Islet precursor cell (in vitro differentiated cells): ENCODE results near the gene CHRFAM7A.
A peak's percentile ranks its signal among the peaks of the same experiment; 100 is the strongest.
"Not testable (repeated sequence)": the region's sequence is repeated elsewhere in the genome, so short reads cannot be mapped to it uniquely, and the experiment has no call there.

Experiments used
- DNase-seq: peaks from one replicate; pipeline ENCODE4 v3.0.0-alpha.2; 2018

The CHRFAM7A gene

GRCh38 chr15:30392766-30393663 lies at the start of gene CHRFAM7A:
Gene CHRFAM7A (minus strand): TSS chr15:30393540. CDS start chr15:30383351, 10,189 bp downstream.
- not testable (repeated sequence) for DNase-seq

GRCh38 chr15:30438348-30438747 lies 45.0 kb upstream of the CHRFAM7A start:
- not testable (repeated sequence) for DNase-seq

GRCh38 chr15:30435878-30436277 lies 42.5 kb upstream of the CHRFAM7A start:
- DNase-seq: not testable (repeated sequence)

- DNase-seq: not testable (repeated sequence)
Observed at GRCh38 chr15:30420723-30421122, 27.4 kb upstream of the CHRFAM7A start.

- not testable (repeated sequence) for DNase-seq
Observed at GRCh38 chr15:30414160-30414559, 20.8 kb upstream of the CHRFAM7A start, which contains the start of gene GOLGA8R. Gene GOLGA8R (minus strand): TSS chr15:30414260. CDS start chr15:30414162, 98 bp downstream.

- not testable (repeated sequence) for DNase-seq
Observed at GRCh38 chr15:30407636-30408035, 14.3 kb upstream of the CHRFAM7A start.

- DNase-seq: not testable (repeated sequence)
Observed at GRCh38 chr15:30398988-30399387, 5.6 kb upstream of the CHRFAM7A start.

GRCh38 chr15:30393664-30393991 lies 288 bp upstream of the CHRFAM7A start:
- DNase-seq: not testable (repeated sequence)

- not testable (repeated sequence) for DNase-seq
Observed at GRCh38 chr15:30386318-30386887, 6.9 kb downstream of the CHRFAM7A start.

- not testable (repeated sequence) for DNase-seq
Observed at GRCh38 chr15:30377082-30377413, 16.3 kb downstream of the CHRFAM7A start.

GRCh38 chr15:30376375-30377081 lies 16.8 kb downstream of the CHRFAM7A start:
- not testable (repeated sequence) for DNase-seq

GRCh38 chr15:30375872-30376271 lies 17.5 kb downstream of the CHRFAM7A start:
- DNase-seq: peak; percentile 50

GRCh38 chr15:30374862-30375261 lies 18.5 kb downstream of the CHRFAM7A start:
- DNase-seq: not testable (repeated sequence)

GRCh38 chr15:30368271-30368670 lies 25.1 kb downstream of the CHRFAM7A start:
- DNase-seq: not testable (repeated sequence)

- DNase-seq: peak; percentile 35
Observed at GRCh38 chr15:30367246-30367645, 26.1 kb downstream of the CHRFAM7A start.

- DNase-seq: not testable (repeated sequence)
Observed at GRCh38 chr15:30361404-30361803, 31.9 kb downstream of the CHRFAM7A start.

GRCh38 chr15:30360990-30361389 lies 32.4 kb downstream of the CHRFAM7A start:
- DNase-seq: not testable (repeated sequence)

- not testable (repeated sequence) for DNase-seq
Observed at GRCh38 chr15:30355043-30355442, 38.3 kb downstream of the CHRFAM7A start.

GRCh38 chr15:30349803-30350202 lies 43.5 kb downstream of the CHRFAM7A start:
- not testable (repeated sequence) for DNase-seq

GRCh38 chr15:30336584-30336983 lies 56.8 kb downstream of the CHRFAM7A start:
- DNase-seq: not testable (repeated sequence)

- DNase-seq: not testable (repeated sequence)
Observed at GRCh38 chr15:30334152-30334551, 59.2 kb downstream of the CHRFAM7A start.

- DNase-seq: peak; percentile 35
Observed at GRCh38 chr15:30326145-30326544, 67.2 kb downstream of the CHRFAM7A start.

- not testable (repeated sequence) for DNase-seq
Observed at GRCh38 chr15:30321063-30321462, 72.3 kb downstream of the CHRFAM7A start.
